Mesenchymal stem cell (in vitro differentiated cells and primary cell): ENCODE measurements around the gene EMP2.

ENCODE experiments used
- DNase-seq: peaks from one replicate; pipeline ENCODE4 v3.0.0-alpha.2; 2013
- H2AFZ ChIP-seq: one replicate; pipeline ENCODE4 v1.6.1; 2013; ENCODE audit warnings: low read depth, mild to moderate bottlenecking, control low read depth, inconsistent platforms, low read length, moderate library complexity
- H2AK5ac ChIP-seq: 2 replicates; pipeline ENCODE4 v1.6.1; 2013; ENCODE audit warnings: low read length, moderate library complexity, mild to moderate bottlenecking, inconsistent platforms; ENCODE audit not compliant: severe bottlenecking
- H2BK120ac ChIP-seq: one replicate; pipeline ENCODE4 v1.6.1; 2013; ENCODE audit warnings: low read depth, mild to moderate bottlenecking, inconsistent platforms, low read length, moderate library complexity
- H2BK12ac ChIP-seq, 2 experiments: one replicate each; pipeline ENCODE4 v1.6.1; 2013; ENCODE audit warnings: inconsistent platforms in 2 of 2, low read length in 2 of 2, mild to moderate bottlenecking in 2 of 2, moderate library complexity in 2 of 2, control low read depth in 1 of 2
- H2BK15ac ChIP-seq: one replicate; pipeline ENCODE4 v1.6.1; 2013; ENCODE audit warnings: mild to moderate bottlenecking, low read depth, inconsistent platforms; ENCODE audit not compliant: poor library complexity, severe bottlenecking
- H2BK5ac ChIP-seq: 2 replicates; pipeline ENCODE4 v1.6.1; 2013; ENCODE audit warnings: low read depth, mild to moderate bottlenecking, low read length, control low read depth, inconsistent platforms; ENCODE audit not compliant: poor library complexity, severe bottlenecking
- H3K14ac ChIP-seq, 2 experiments: one replicate each; pipeline ENCODE4 v1.6.1; 2013; ENCODE audit warnings: inconsistent platforms in 2 of 2, low read length in 2 of 2, control low read depth in 1 of 2, mild to moderate bottlenecking in 1 of 2, moderate library complexity in 1 of 2
- H3K18ac ChIP-seq, 2 experiments: one replicate each; pipeline ENCODE4 v1.6.1; 2013; ENCODE audit warnings: inconsistent platforms in 2 of 2, low read length in 2 of 2, control low read depth in 1 of 2, low read depth in 1 of 2, mild to moderate bottlenecking in 1 of 2
- H3K23ac ChIP-seq, 2 experiments: one replicate each; pipeline ENCODE4 v1.6.1; 2013; ENCODE audit warnings: inconsistent platforms in 2 of 2, low read length in 2 of 2, mild to moderate bottlenecking in 2 of 2, moderate library complexity in 2 of 2, control low read depth in 1 of 2
- H3K27ac ChIP-seq: 2 replicates; pipeline ENCODE4 v1.5.1; 2013; ENCODE audit warnings: mild to moderate bottlenecking, moderate library complexity, low read length, control low read depth, inconsistent platforms; ENCODE audit not compliant: poor library complexity, severe bottlenecking
- H3K27me3 ChIP-seq, 2 experiments: 2 replicates each; pipeline versions ENCODE4 v1.6.1 to v1.7.0; 2013; ENCODE audit warnings: low read length in 2 of 2, mild to moderate bottlenecking in 2 of 2, moderate library complexity in 2 of 2, control low read depth in 1 of 2, inconsistent platforms in 1 of 2; ENCODE audit not compliant: control insufficient read depth in 1 of 2, insufficient read depth in 1 of 2
- H3K36me3 ChIP-seq, 2 experiments: 2 replicates each; pipeline versions ENCODE4 v1.6.1 to v1.7.0; 2013; ENCODE audit warnings: low read length in 2 of 2, control low read depth in 1 of 2, inconsistent platforms in 1 of 2, low read depth in 1 of 2, mild to moderate bottlenecking in 1 of 2; ENCODE audit not compliant: insufficient read depth in 2 of 2, control insufficient read depth in 1 of 2
- H3K4ac ChIP-seq, 2 experiments: one replicate each; pipeline ENCODE4 v1.6.1; 2013; ENCODE audit warnings: inconsistent platforms in 2 of 2, low read length in 2 of 2, mild to moderate bottlenecking in 2 of 2, moderate library complexity in 2 of 2, control low read depth in 1 of 2, low read depth in 1 of 2
- H3K4me1 ChIP-seq: 2 replicates; pipeline ENCODE4 v1.6.1; 2013; ENCODE audit warnings: low read depth, low read length, control low read depth; ENCODE audit not compliant: control insufficient read depth, insufficient read depth
- H3K4me2 ChIP-seq: 2 replicates; pipeline ENCODE4 v1.6.1; 2013; ENCODE audit warnings: low read length, mild to moderate bottlenecking, inconsistent platforms; ENCODE audit not compliant: poor library complexity, severe bottlenecking
- H3K4me3 ChIP-seq, 2 experiments: 2 replicates each; pipeline versions ENCODE4 v1.5.1 to v1.7.0; 2013; ENCODE audit warnings: low read length in 2 of 2, mild to moderate bottlenecking in 2 of 2, control low read depth in 1 of 2, low read depth in 1 of 2; ENCODE audit not compliant: insufficient read depth in 1 of 2
- H3K79me1 ChIP-seq: replicated peaks from 2 replicates; pipeline ENCODE4 v1.6.1; 2013; ENCODE audit warnings: mild to moderate bottlenecking, control low read depth, low read length, inconsistent platforms; ENCODE audit not compliant: poor library complexity, severe bottlenecking
- H3K9ac ChIP-seq: 2 replicates; pipeline ENCODE4 v1.7.0; 2013; ENCODE audit warnings: mild to moderate bottlenecking, low read length, moderate library complexity
- H3K9me3 ChIP-seq: 2 replicates; pipeline ENCODE4 v1.7.0; 2013; ENCODE audit warnings: mild to moderate bottlenecking, low read length; ENCODE audit not compliant: control insufficient read depth
- H4K8ac ChIP-seq: one replicate; pipeline ENCODE4 v1.6.1; 2013; ENCODE audit warnings: inconsistent platforms, mild to moderate bottlenecking, low read length, moderate library complexity
- H4K91ac ChIP-seq: one replicate; pipeline ENCODE4 v1.6.1; 2013; ENCODE audit warnings: mild to moderate bottlenecking, low read length, inconsistent platforms
- WGBS: methylation state at CpG from one replicate; pipeline ENCODE4 v1.1.7; 2013; ENCODE audit warnings: mixed read lengths; 5-methylcytosine and 5-hydroxymethylcytosine counted together

Gene EMP2

GRCh38 chr16:10539793-10540192 lies 40.6 kb downstream of the EMP2 start:
- Histone ChIP-seq H3K14ac (no peak overlapping the region), H3K18ac (no peak overlapping the region), H4K91ac (no peak overlapping the region), H3K27me3 (no peaks in the 10 kb centered on the region), H3K36me3 (peaks cover 0 to 40% of the 10 kb centered on the region in 2 experiments), H2AK5ac (no peak overlapping the region), H4K8ac (no peak overlapping the region), H3K23ac (no peak overlapping the region), H2BK5ac (no peak overlapping the region), H3K79me1 (no peaks in the 10 kb centered on the region), H3K9me3 (no peaks in the 10 kb centered on the region), H2AFZ (no peak overlapping the region), H2BK120ac (no peak overlapping the region), H2BK15ac (no peak overlapping the region), H3K4me2 (no peak overlapping the region), H3K4me3 (no peak overlapping the region), H3K27ac (no peak overlapping the region), H3K4me1 (no peaks in the 10 kb centered on the region), H3K9ac (no peak overlapping the region), H3K4ac (no peak overlapping the region), H2BK12ac (no peak overlapping the region)
- WGBS: 98% methylated on average over 5 of the region's 5 CpGs
- DNase-seq: no peak

- WGBS: 94% methylated on average over 6 of the region's 8 CpGs
- Histone ChIP-seq H3K4me1 (no peaks in the 10 kb centered on the region), H2BK15ac (no peak overlapping the region), H3K4ac (no peak overlapping the region), H3K4me3 (no peak overlapping the region), H3K27ac (no peak overlapping the region), H2AFZ (no peak overlapping the region), H3K23ac (no peak overlapping the region), H3K27me3 (no peaks in the 10 kb centered on the region), H3K18ac (no peak overlapping the region), H3K79me1 (no peaks in the 10 kb centered on the region), H2BK5ac (no peak overlapping the region), H3K9ac (no peak overlapping the region), H3K14ac (no peak overlapping the region), H2AK5ac (no peak overlapping the region), H2BK12ac (no peak overlapping the region), H2BK120ac (no peak overlapping the region), H3K4me2 (no peak overlapping the region), H4K8ac (no peak overlapping the region), H3K9me3 (no peaks in the 10 kb centered on the region), H3K36me3 (peaks cover 0 to 38% of the 10 kb centered on the region in 2 experiments), H4K91ac (no peak overlapping the region)
- DNase-seq: no peak
Measured at GRCh38 chr16:10539236-10539635, 41.2 kb downstream of the EMP2 start.

- WGBS: 95% methylated on average over 2 of the region's 2 CpGs
- Histone ChIP-seq H3K79me1 (no peaks in the 10 kb centered on the region), H2BK15ac (no peak overlapping the region), H2AFZ (no peak overlapping the region), H3K4me3 (no peak overlapping the region), H3K9ac (no peak overlapping the region), H3K27me3 (no peaks in the 10 kb centered on the region), H3K36me3 (peaks cover 0 to 37% of the 10 kb centered on the region in 2 experiments), H3K14ac (no peak overlapping the region), H3K18ac (no peak overlapping the region), H3K4me1 (no peaks in the 10 kb centered on the region), H3K4ac (no peak overlapping the region), H4K8ac (no peak overlapping the region), H2BK12ac (no peak overlapping the region), H4K91ac (no peak overlapping the region), H3K4me2 (no peak overlapping the region), H3K27ac (no peak overlapping the region), H3K23ac (no peak overlapping the region), H3K9me3 (no peaks in the 10 kb centered on the region), H2AK5ac (no peak overlapping the region), H2BK5ac (no peak overlapping the region), H2BK120ac (no peak overlapping the region)
- DNase-seq: no peak
Measured at GRCh38 chr16:10538583-10538982, 41.8 kb downstream of the EMP2 start.

GRCh38 chr16:10537946-10538345 lies 42.5 kb downstream of the EMP2 start:
- 98% methylated on average over 15 of the region's 15 CpGs for WGBS
- Histone ChIP-seq H4K8ac (peak overlapping the region; percentile 42), H2BK12ac (no peak overlapping the region), H3K23ac (no peak overlapping the region), H2BK5ac (no peak overlapping the region), H2BK15ac (peak overlapping the region; percentile 0), H4K91ac (no peak overlapping the region), H3K4me2 (no peak overlapping the region), H3K9ac (no peak overlapping the region), H3K4me3 (no peak overlapping the region), H3K14ac (no peak overlapping the region), H3K36me3 (peaks cover 0 to 31% of the 10 kb centered on the region in 2 experiments), H3K9me3 (no peaks in the 10 kb centered on the region), H2AK5ac (no peak overlapping the region), H3K18ac (no peak overlapping the region), H3K4ac (no peak overlapping the region), H2AFZ (no peak overlapping the region), H3K27ac (no peak overlapping the region), H2BK120ac (no peak overlapping the region), H3K27me3 (no peaks in the 10 kb centered on the region), H3K79me1 (no peaks in the 10 kb centered on the region), H3K4me1 (no peaks in the 10 kb centered on the region)
- no peak for DNase-seq
